HG03159 (cell line): ENCODE data around the gene FAM180A.

Experiments used
- ATAC-seq: cut with Tn5 transposase; IDR thresholded peaks from one replicate; pipeline ENCODE4 v1.9.1; 2021; ENCODE audit warnings: mild to moderate bottlenecking, moderate library complexity; ENCODE audit not compliant: unreplicated experiment

The FAM180A gene

DNA sequence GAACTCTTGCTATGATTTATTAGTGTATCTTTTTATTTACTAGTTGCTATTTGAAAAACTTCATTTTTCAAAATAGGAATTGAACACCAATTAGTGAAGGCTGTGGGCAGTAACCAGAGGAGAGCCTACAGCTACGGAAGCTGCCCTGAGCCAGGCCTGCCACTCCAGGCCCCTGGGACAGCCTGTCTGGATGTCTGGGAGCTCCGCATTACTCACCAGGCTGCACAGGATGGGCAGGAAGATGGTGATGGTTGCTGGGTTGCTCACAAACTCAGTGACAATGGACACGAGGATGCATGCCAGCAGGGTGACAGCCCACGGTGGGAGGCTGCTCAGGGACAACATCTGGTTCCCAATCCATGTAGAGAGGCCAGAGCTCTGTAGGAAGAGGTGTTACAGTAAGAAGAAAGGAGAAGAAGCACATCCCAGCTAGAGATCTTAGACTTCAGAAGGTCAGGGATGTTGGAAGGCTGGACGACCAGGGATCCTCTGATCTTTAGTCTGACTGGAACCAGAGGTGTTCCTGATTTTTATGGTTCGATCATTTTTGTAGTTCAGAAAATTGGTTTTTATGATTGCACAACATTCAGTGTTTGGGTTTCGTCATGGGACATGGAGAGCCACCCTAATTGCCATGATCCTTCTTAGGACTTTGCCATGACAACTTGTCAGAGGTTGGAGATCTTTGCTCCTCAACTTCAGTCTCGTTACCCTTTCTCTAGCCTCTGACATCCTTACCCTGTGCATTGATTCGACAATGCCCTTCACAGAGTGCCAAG is 63.1 kb downstream of the FAM180A start:
- no peak for ATAC-seq

DNA sequence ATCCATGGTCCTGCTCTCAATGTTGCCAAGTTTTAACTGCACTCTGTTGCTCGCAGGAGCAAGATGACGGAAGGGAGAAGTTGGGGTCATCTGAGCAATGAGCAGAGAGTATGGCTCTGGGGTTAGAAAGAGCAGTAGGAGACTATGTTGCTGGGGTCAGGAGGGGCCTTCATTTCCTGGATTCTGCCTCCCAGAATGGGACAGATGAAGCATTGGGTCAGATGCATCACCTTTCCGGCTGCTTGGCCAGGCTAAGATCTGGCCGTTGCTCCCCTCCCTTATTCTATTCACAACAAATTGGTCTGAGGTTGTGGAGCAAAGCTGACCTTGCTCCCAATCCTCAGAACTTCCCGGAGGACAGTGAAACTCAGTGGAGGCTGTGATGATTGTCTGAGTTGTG is 63.9 kb downstream of the FAM180A start:
- no peak for ATAC-seq

DNA sequence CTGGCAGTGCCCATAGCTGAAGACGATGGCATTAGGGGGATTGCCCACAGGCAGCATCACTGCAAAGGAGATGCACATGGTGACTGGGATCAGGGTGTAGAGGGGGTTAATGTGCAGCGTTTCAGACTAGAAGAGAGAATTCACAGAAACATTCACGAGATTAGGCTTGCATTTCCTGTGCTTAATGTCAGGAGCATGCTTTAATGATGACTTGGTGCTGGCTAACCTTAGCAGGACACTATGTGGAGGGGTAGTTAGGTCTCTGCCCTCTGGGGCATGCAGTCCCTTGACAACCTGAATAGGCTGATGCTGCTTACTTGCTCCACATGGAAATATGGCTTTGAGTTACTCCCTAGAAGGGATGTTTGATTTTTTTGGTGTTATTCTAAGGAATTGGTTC is 64.5 kb downstream of the FAM180A start:
- no peak for ATAC-seq

DNA sequence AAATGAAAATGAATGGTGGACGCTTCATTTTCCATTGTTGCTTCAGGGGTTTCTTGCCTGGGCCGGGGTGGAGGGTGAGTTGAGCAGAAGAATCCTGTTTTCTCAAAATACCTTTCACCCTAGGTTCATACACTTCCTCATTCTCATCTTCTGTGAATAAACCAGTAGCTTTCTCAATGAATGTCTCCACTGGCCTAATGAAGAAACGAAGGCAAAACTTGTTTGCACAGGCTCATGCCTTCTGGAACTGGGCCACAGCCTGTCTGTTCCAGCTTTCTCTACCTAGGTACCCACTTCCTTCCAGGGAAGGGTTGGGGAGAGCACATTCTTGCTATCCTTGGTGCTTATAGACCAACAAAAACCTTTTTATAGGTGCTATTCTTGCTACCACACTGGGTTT is 65.0 kb downstream of the FAM180A start:
- no peak for ATAC-seq

DNA sequence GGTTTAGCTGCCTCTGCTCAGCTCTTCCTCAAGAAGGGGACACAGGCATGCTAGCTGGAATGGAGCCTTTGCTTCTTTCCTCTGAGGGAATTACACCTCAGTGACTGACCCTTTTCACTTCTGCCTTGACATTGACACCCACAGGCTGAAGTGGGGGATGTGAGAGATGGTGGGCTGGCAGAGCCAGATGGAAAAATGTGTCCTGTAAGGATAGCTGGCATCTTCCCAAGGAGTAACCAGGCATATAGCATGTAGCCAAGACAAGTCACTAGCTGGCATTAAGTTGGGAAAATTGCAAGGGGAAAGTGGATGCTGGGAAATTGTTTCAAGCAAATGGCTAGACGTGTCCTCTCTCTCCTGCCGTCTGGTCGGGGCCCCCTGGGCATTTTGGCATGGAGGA is 66.4 kb downstream of the FAM180A start:
- ATAC-seq, result no peak

DNA sequence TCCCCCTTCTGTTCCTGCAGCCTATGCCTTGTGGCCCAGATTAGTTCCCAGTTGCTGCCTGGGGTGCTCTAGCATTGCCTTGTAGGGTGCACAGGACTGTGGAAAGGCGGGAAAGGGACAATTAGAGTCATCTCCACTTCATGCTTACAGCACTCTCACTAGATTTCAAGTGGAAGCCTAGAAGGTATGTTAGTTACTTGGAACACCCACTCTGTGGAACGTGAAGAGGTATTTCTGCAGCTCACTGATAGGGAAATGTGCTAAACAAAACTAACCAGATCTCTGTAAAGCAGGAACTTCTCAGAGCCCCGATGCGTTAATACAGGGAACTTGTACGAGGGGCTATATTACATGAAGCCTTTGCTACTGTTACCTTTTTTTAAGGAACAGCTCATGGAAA is 66.9 kb downstream of the FAM180A start:
- no peak for ATAC-seq
